ENCODE measurements around the gene TNS2. TPM values are rescaled to one million over a fixed set of nuclear protein-coding genes. Genes with fewer than 3 reads are reported as not detected.

TNS2 gene
- total and polyA plus RNA-seq, 2 of the 13 experiments (the other 11 are each of a cell fraction or from before 2014, with no cell fraction given) = 8.9 to 20.4 TPM

DNA sequence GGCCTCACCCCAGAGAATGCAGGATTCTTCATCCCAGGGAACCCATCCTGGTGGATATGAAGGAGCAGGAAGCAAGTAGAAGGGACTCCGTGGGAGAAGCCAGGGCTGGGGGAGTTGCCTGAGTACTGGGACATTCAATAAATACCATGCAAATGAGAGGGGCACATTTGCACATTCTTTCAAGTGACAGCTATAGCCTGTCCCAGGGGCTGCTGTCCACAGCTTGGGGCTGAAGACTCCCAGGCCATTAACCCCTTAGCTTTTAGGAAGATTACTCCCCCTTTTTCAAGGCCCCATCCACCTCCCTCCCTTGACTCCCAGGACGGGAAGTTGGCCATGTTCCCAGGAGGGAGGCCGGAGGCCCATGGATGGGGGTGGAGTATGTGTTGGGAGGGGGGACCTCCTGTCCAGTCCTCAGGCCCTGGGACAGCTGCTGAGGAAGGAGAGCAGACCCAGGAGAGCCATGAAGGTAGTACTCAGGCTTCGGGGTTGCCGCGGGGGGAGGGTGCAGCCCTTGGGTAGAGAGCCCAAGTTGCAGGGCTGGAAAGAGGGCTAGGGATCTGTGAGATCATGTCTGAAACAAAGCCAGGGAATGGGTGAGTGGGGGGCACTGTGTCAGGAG, 974 bp upstream of the TNS2 start (continued):
- TF ChIP-seq PAXIP1 (CRISPR knock-in tag; conservative IDR thresholded peaks at IDR 0.05) = no peak
- TF ChIP-seq KAT8 (CRISPR knock-in tag; IDR thresholded peaks at IDR 0.05) = 0 out of 2 replicates have a peak, but pooled peaks have one; percentile 2
- TF ChIP-seq, protein P1, sequence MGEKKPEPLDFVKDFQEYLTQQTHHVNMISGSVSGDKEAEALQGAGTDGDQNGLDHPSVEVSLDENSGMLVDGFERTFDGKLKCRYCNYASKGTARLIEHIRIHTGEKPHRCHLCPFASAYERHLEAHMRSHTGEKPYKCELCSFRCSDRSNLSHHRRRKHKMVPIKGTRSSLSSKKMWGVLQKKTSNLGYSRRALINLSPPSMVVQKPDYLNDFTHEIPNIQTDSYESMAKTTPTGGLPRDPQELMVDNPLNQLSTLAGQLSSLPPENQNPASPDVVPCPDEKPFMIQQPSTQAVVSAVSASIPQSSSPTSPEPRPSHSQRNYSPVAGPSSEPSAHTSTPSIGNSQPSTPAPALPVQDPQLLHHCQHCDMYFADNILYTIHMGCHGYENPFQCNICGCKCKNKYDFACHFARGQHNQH (CRISPR knock-in tag; IDR thresholded peaks at IDR 0.05) = no peak
- TF ChIP-seq NR3C1 (CRISPR knock-in tag; IDR thresholded peaks at IDR 0.05) = no peak
- TF ChIP-seq HNRNPK (IDR thresholded peaks at IDR 0.05; ENCODE audit: low read depth, low read length, poor library complexity, severe bottlenecking) = no peak
- no peak for TF ChIP-seq ZNF737 (CRISPR knock-in tag; IDR thresholded peaks at IDR 0.05; ENCODE audit: borderline replicate concordance)
- no peak for TF ChIP-seq SNRNP70 (IDR thresholded peaks at IDR 0.05; ENCODE audit: low read depth, low read length)
- TF ChIP-seq, protein P2, sequence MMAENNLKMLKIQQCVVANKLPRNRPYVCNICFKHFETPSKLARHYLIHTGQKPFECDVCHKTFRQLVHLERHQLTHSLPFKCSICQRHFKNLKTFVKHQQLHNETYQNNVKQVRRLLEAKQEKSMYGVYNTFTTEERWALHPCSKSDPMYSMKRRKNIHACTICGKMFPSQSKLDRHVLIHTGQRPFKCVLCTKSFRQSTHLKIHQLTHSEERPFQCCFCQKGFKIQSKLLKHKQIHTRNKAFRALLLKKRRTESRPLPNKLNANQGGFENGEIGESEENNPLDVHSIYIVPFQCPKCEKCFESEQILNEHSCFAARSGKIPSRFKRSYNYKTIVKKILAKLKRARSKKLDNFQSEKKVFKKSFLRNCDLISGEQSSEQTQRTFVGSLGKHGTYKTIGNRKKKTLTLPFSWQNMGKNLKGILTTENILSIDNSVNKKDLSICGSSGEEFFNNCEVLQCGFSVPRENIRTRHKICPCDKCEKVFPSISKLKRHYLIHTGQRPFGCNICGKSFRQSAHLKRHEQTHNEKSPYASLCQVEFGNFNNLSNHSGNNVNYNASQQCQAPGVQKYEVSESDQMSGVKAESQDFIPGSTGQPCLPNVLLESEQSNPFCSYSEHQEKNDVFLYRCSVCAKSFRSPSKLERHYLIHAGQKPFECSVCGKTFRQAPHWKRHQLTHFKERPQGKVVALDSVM (CRISPR knock-in tag; IDR thresholded peaks at IDR 0.05) = peak; percentile 77
- TF ChIP-seq SPEN (CRISPR knock-in tag; IDR thresholded peaks at IDR 0.05; ENCODE audit: low read depth) = no peak
- TF ChIP-seq U2AF1 (optimal IDR thresholded peaks at IDR 0.05; ENCODE audit: low read depth, low read length) = no peak
- TF ChIP-seq SUZ12 (IDR thresholded peaks at IDR 0.05; ENCODE audit: low read depth, low read length) = no peak
- TF ChIP-seq, protein P3, sequence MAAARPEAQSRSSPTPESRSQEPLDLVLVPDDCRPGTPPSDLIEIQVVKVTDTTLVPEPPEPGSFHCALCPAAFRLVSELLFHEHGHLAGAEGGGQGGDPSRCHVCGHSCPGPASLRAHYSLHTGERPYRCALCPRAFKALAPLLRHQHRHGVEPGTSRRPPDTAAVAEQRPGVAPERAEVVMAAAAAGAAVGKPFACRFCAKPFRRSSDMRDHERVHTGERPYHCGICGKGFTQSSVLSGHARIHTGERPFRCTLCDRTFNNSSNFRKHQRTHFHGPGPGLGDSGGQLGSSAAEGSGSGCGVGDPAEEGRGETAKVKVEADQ (CRISPR knock-in tag; IDR thresholded peaks at IDR 0.05; ENCODE audit: borderline replicate concordance) = no peak
- no peak for TF ChIP-seq FOXP1 (IDR thresholded peaks at IDR 0.05)
- TF ChIP-seq FOXP1 (CRISPR knock-in tag; IDR thresholded peaks at IDR 0.05) = no peak
- TF ChIP-seq ZNF788 (CRISPR knock-in tag; IDR thresholded peaks at IDR 0.05; ENCODE audit: borderline replicate concordance) = peak; percentile 48; the same call in 1 of the 2 replicates
- TF ChIP-seq ZNF577 (CRISPR knock-in tag; IDR thresholded peaks at IDR 0.05; ENCODE audit: borderline replicate concordance, low read depth) = no peak
- no peak for TF ChIP-seq ZBTB42 (CRISPR knock-in tag; IDR thresholded peaks at IDR 0.05)
- TF ChIP-seq ZMAT3 (CRISPR knock-in tag; conservative IDR thresholded peaks at IDR 0.05) = peak; percentile 80; the same call in 1 of the 2 replicates
- TF ChIP-seq GPN1 (CRISPR knock-in tag; IDR thresholded peaks at IDR 0.05; ENCODE audit: borderline replicate concordance) = no peak
- no peak for TF ChIP-seq SP4 (CRISPR knock-in tag; IDR thresholded peaks at IDR 0.05)
- TF ChIP-seq NCOR1 (IDR thresholded peaks at IDR 0.05; ENCODE audit: borderline replicate concordance, low read length) = no peak
- no peak for TF ChIP-seq ZFP36L1 (CRISPR knock-in tag; IDR thresholded peaks at IDR 0.05)
- TF ChIP-seq ZSCAN30 (CRISPR knock-in tag; IDR thresholded peaks at IDR 0.05) = no peak
- TF ChIP-seq NCOA2 (CRISPR knock-in tag; IDR thresholded peaks at IDR 0.05) = no peak
- no peak for TF ChIP-seq ZNF761 (CRISPR knock-in tag; conservative IDR thresholded peaks at IDR 0.05)

Measured in HepG2 (cell line).